GM23338 (cell line): Measurements from ENCODE around the gene GSX2. TPM values are rescaled to one million over a fixed set of nuclear protein-coding genes. Genes with fewer than 3 reads are reported as not detected.

Experiments
- ATAC-seq: fragments of 200-7000 bp; cut with Tn5 transposase; 3 replicates; pipeline ENCODE4 v1.9.1; 2020
- DNase-seq: peaks from one replicate; pipeline ENCODE4 v3.0.0-alpha.2; 2015; ENCODE audit warnings: low spot score
- H2AFZ ChIP-seq: fragments of 200-600 bp; sonication (generic); 2 replicates; pipeline ENCODE4 v1.8.0; 2016; ENCODE audit warnings: antibody characterized with exemption, mild to moderate bottlenecking, moderate library complexity
- H3F3A ChIP-seq: fragments of 200-600 bp; sonication (generic); replicated peaks from 2 replicates; pipeline ENCODE4 v1.8.0; 2017; ENCODE audit warnings: antibody characterized with exemption, mixed run types, low read depth
- H3K27ac ChIP-seq: fragments of 200-600 bp; sonication (generic); 2 replicates; pipeline ENCODE4 v1.6.1; 2016; ENCODE audit warnings: low read depth
- H3K27me3 ChIP-seq: fragments of 200-600 bp; sonication (generic); 2 replicates; pipeline ENCODE4 v1.8.0; 2016; ENCODE audit warnings: mild to moderate bottlenecking, mixed run types, moderate library complexity; ENCODE audit not compliant: insufficient read depth
- H3K36me3 ChIP-seq: fragments of 200-600 bp; sonication (generic); 2 replicates; pipeline ENCODE4 v1.8.0; 2016; ENCODE audit warnings: mild to moderate bottlenecking; ENCODE audit not compliant: insufficient read depth
- H3K4me1 ChIP-seq: fragments of 200-600 bp; sonication (generic); 2 replicates; pipeline ENCODE4 v1.8.0; 2016; ENCODE audit warnings: mild to moderate bottlenecking, moderate library complexity; ENCODE audit not compliant: insufficient read depth
- H3K4me2 ChIP-seq: fragments of 200-600 bp; sonication (generic); 2 replicates; pipeline ENCODE4 v1.7.1; 2017; ENCODE audit warnings: mixed run types
- H3K4me3 ChIP-seq: fragments of 200-600 bp; sonication (generic); 2 replicates; pipeline ENCODE4 v1.6.1; 2016; ENCODE audit warnings: mixed run types
- H3K79me2 ChIP-seq: fragments of 200-600 bp; sonication (generic); replicated peaks from 2 replicates; pipeline ENCODE4 v1.8.0; 2017; ENCODE audit warnings: mild to moderate bottlenecking; ENCODE audit not compliant: insufficient read depth
- H3K9me2 ChIP-seq: fragments of 200-600 bp; sonication (generic); 2 replicates; pipeline ENCODE4 v1.8.0; 2017; ENCODE audit not compliant: insufficient read depth
- H4K20me1 ChIP-seq: fragments of 200-600 bp; sonication (generic); replicated peaks from 2 replicates; pipeline ENCODE4 v1.8.0; 2017; ENCODE audit warnings: mild to moderate bottlenecking; ENCODE audit not compliant: insufficient read depth
- H3K27ac Mint-ChIP-seq: 2 replicates; pipeline ENCODE4 v1.8.0; 2020; ENCODE audit warnings: inconsistent platforms, mild to moderate bottlenecking, moderate library complexity, mixed read lengths
- H3K27me3 Mint-ChIP-seq: 3 replicates; pipeline ENCODE4 v1.8.0; 2022; ENCODE audit warnings: low read depth, mild to moderate bottlenecking, moderate library complexity, mixed read lengths, inconsistent platforms; ENCODE audit not compliant: insufficient read depth, poor library complexity
- H3K36me3 Mint-ChIP-seq: 3 replicates; pipeline ENCODE4 v1.8.0; 2021; ENCODE audit warnings: low read depth, mild to moderate bottlenecking, inconsistent platforms, moderate library complexity, mixed read lengths
- H3K4me1 Mint-ChIP-seq: 3 replicates; pipeline ENCODE4 v1.8.0; 2020; ENCODE audit warnings: mild to moderate bottlenecking, inconsistent platforms, mixed read lengths
- H3K4me3 Mint-ChIP-seq: 3 replicates; pipeline ENCODE4 v1.8.0; 2021; ENCODE audit warnings: moderate library complexity, mild to moderate bottlenecking, inconsistent platforms, mixed read lengths
- H3K9me3 Mint-ChIP-seq: 3 replicates; pipeline ENCODE4 v1.8.0; 2020; ENCODE audit warnings: moderate library complexity, mild to moderate bottlenecking, inconsistent platforms, mixed read lengths
- CREB1 ChIP-seq: fragments of 250-450 bp; sonication (Bioruptor Pico); IDR thresholded peaks from 2 replicates; pipeline ENCODE4 v1.5.0; 2020; ENCODE audit warnings: low read depth, mild to moderate bottlenecking, moderate library complexity
- CTCF ChIP-seq, 2 experiments: fragments of 200-600 bp in 1 of 2; sonication (generic) in 1 of 2; conservative IDR thresholded peaks; 2 replicates each; pipeline versions ENCODE4 v1.5.1 to v1.6.1; 2016 to 2017; ENCODE audit warnings: antibody characterized with exemption in 2 of 2, low read depth in 2 of 2, mild to moderate bottlenecking in 2 of 2, moderate library complexity in 1 of 2
- ETS1 ChIP-seq: IDR thresholded peaks from 2 replicates; pipeline ENCODE4 v1.6.1; 2016; ENCODE audit warnings: antibody characterized with exemption
- EZH2phosphoT487 ChIP-seq: fragments of 200-600 bp; sonication (generic); IDR thresholded peaks from one replicate; pipeline ENCODE4 v1.8.1; 2018; ENCODE audit warnings: antibody characterized with exemption; ENCODE audit not compliant: unreplicated experiment
- JUNB ChIP-seq: IDR thresholded peaks from one replicate; pipeline ENCODE4 v1.6.1; 2016; ENCODE audit warnings: antibody characterized with exemption; ENCODE audit not compliant: unreplicated experiment
- NANOG ChIP-seq: IDR thresholded peaks from 2 replicates; pipeline ENCODE4 v1.6.1; 2016; ENCODE audit warnings: antibody characterized with exemption, borderline replicate concordance
- POLR2AphosphoS5 ChIP-seq: IDR thresholded peaks from 2 replicates; pipeline ENCODE4 v1.6.1; 2016; ENCODE audit warnings: antibody characterized with exemption, low read depth
- REST ChIP-seq: IDR thresholded peaks from one replicate; pipeline ENCODE4 v1.6.1; 2018; ENCODE audit warnings: antibody characterized with exemption; ENCODE audit not compliant: unreplicated experiment
- STAT1 ChIP-seq: IDR thresholded peaks from one replicate; pipeline ENCODE4 v1.6.1; 2016; ENCODE audit warnings: antibody characterized with exemption; ENCODE audit not compliant: unreplicated experiment
- ZNF114 ChIP-seq: fragments of 250-450 bp; sonication (Bioruptor Pico); IDR thresholded peaks from 2 replicates; pipeline ENCODE4 v1.5.0; 2020; ENCODE audit warnings: mild to moderate bottlenecking, moderate library complexity
- ZNF331 ChIP-seq: fragments of 250-450 bp; sonication (Bioruptor Pico); IDR thresholded peaks from 2 replicates; pipeline ENCODE4 v1.5.0; 2020; ENCODE audit warnings: low read depth, mild to moderate bottlenecking, moderate library complexity
- ZNF462 ChIP-seq: fragments of 250-450 bp; sonication (Bioruptor Pico); IDR thresholded peaks from 2 replicates; pipeline ENCODE4 v1.5.0; 2020; ENCODE audit warnings: mild to moderate bottlenecking, moderate library complexity
- polyA plus RNA-seq: library from polyadenylated mRNA; unstranded; fragments of >200 nt; fragmentation: Nextera tagmentation; extraction: Ambion mirVana; gene quantifications from 2 replicates; pipeline ENCODE4 v1.2.1, GENCODE V29; 2016
- total RNA-seq: library from RNA; depleted of rRNA; stranded (reverse); fragments of >200 nt; shearing (Covaris generic); gene quantifications from 2 replicates; pipeline ENCODE4 v1.2.3, GENCODE V29; 2014

GSX2 gene
- total and polyA plus RNA-seq, 2 experiments from 2014 or later = 0.34 TPM; not detected in 1

- TF ChIP-seq REST = no peak
Measured at GRCh38 chr4:54056360-54056759, 43.6 kb upstream of the GSX2 start (continued).

GRCh38 chr4:54058171-54058570 is 41.8 kb upstream of the GSX2 start:
- Histone ChIP-seq H3K27me3 (no peaks in the 10 kb centered on the region), H3K4me3 (no peak overlapping the region), H2AFZ (no peak overlapping the region), H4K20me1 (no peaks in the 10 kb centered on the region; the same call in 1 of the 2 replicates), H3K36me3 (no peaks in the 10 kb centered on the region), H3K27ac (no peak overlapping the region), H3K4me2 (no peak overlapping the region), H3K9me2 (no peaks in the 10 kb centered on the region), H3K79me2 (peaks cover 100% of the 10 kb centered on the region), H3K4me1 (peaks cover 25% of the 10 kb centered on the region), H3F3A (no peaks in the 10 kb centered on the region)
- Mint-ChIP-seq H3K27me3 (no peaks in the 10 kb centered on the region), H3K27ac (no peak overlapping the region), H3K36me3 (no peaks in the 10 kb centered on the region; the same call in 2 of the 3 replicates), H3K9me3 (no peaks in the 10 kb centered on the region), H3K4me3 (no peak overlapping the region), H3K4me1 (peaks cover 41% of the 10 kb centered on the region)
- ATAC-seq = no peak
- no peak for DNase-seq
- TF ChIP-seq ETS1 (no peak), STAT1 (no peak), ZNF462 (no peak), JUNB (no peak), CREB1 (CRISPR knock-in tag) (no peak), CTCF (conservative IDR thresholded peaks at IDR 0.05; ENCODE audit: low read depth in 2 of 2) (no peak), POLR2AphosphoS5 (no peak), ZNF114 (CRISPR knock-in tag) (no peak), ZNF331 (CRISPR knock-in tag) (no peak), NANOG (no peak), EZH2phosphoT487 (no peak)
